DOHH2 (cell line): ENCODE data around the gene KLK1.

Experiments used
- H3F3A ChIP-seq: fragments of 200-600 bp; sonication (generic), shearing (Covaris generic); 2 replicates; pipeline ENCODE4 v1.6.0; 2016; ENCODE audit warnings: antibody characterized with exemption, mild to moderate bottlenecking; ENCODE audit not compliant: control insufficient read depth, insufficient read depth
- H3K27ac ChIP-seq: fragments of 200-600 bp; sonication (generic); 2 replicates; pipeline ENCODE4 v1.5.1; 2014; ENCODE audit warnings: low read depth, mild to moderate bottlenecking, low read length, moderate library complexity
- H3K27me3 ChIP-seq: fragments of 200-600 bp; sonication (generic); 2 replicates; pipeline ENCODE4 v1.6.1; 2014; ENCODE audit warnings: mild to moderate bottlenecking, low read length, mixed read lengths; ENCODE audit not compliant: control insufficient read depth
- H3K36me3 ChIP-seq: fragments of 200-600 bp; sonication (generic); 2 replicates; pipeline ENCODE4 v1.6.1; 2014; ENCODE audit warnings: mild to moderate bottlenecking, low read length, moderate library complexity, mixed read lengths; ENCODE audit not compliant: control insufficient read depth
- H3K4me1 ChIP-seq: fragments of 200-600 bp; sonication (generic); 2 replicates; pipeline ENCODE4 v1.6.1; 2014; ENCODE audit warnings: mild to moderate bottlenecking, low read length, mixed read lengths; ENCODE audit not compliant: control insufficient read depth
- H3K4me2 ChIP-seq: fragments of 200-600 bp; sonication (generic); 2 replicates; pipeline ENCODE4 v1.6.0; 2014; ENCODE audit warnings: mild to moderate bottlenecking, low read length, moderate library complexity
- H3K4me3 ChIP-seq: fragments of 200-600 bp; sonication (generic); 2 replicates; pipeline ENCODE4 v1.5.1; 2014; ENCODE audit warnings: mild to moderate bottlenecking, low read length, mixed read lengths
- H3K79me2 ChIP-seq: fragments of 200-600 bp; sonication (generic); 2 replicates; pipeline ENCODE4 v1.6.1; 2014; ENCODE audit warnings: mild to moderate bottlenecking, low read length, mixed read lengths; ENCODE audit not compliant: control insufficient read depth
- H3K9me2 ChIP-seq: fragments of 200-600 bp; sonication (generic); replicated peaks from 2 replicates; pipeline ENCODE4 v1.6.1; 2014; ENCODE audit warnings: mild to moderate bottlenecking, low read length, mixed read lengths; ENCODE audit not compliant: control insufficient read depth
- H3K9me3 ChIP-seq: fragments of 200-600 bp; sonication (generic); 2 replicates; pipeline ENCODE4 v1.6.1; 2014; ENCODE audit warnings: antibody characterized with exemption, low read length, mixed read lengths; ENCODE audit not compliant: control insufficient read depth, insufficient read depth
- H4K20me1 ChIP-seq: fragments of 200-600 bp; sonication (generic); 2 replicates; pipeline ENCODE4 v1.6.0; 2014; ENCODE audit warnings: low read depth, mild to moderate bottlenecking, antibody characterized with exemption, low read length, moderate library complexity; ENCODE audit not compliant: control insufficient read depth, insufficient read depth
- CTCF ChIP-seq: fragments of 200-600 bp; sonication (generic); IDR thresholded peaks from one replicate; pipeline ENCODE4 v1.5.1; 2014; ENCODE audit warnings: antibody characterized with exemption, mild to moderate bottlenecking, low read depth, low read length; ENCODE audit not compliant: poor library complexity, severe bottlenecking
- EZH2phosphoT487 ChIP-seq: fragments of 200-600 bp; sonication (generic); IDR thresholded peaks from 2 replicates; pipeline ENCODE4 v1.6.1; 2017; ENCODE audit warnings: borderline replicate concordance, mild to moderate bottlenecking, antibody characterized with exemption, low read length, moderate library complexity, mixed read lengths

The KLK1 gene

GRCh38 chr19:50837300-50837699, 13.7 kb upstream of the KLK1 start:
- Histone ChIP-seq H3F3A (no peaks in the 10 kb centered on the region), H3K4me1 (peaks cover 13% of the 10 kb centered on the region), H3K4me3 (no peak overlapping the region), H3K27me3 (peaks cover 23% of the 10 kb centered on the region), H3K4me2 (no peak overlapping the region), H3K27ac (no peak overlapping the region), H3K9me2 (no peaks in the 10 kb centered on the region), H4K20me1 (no peaks in the 10 kb centered on the region), H3K36me3 (no peaks in the 10 kb centered on the region), H3K9me3 (no peaks in the 10 kb centered on the region), H3K79me2 (no peaks in the 10 kb centered on the region)
- TF ChIP-seq CTCF = no peak
- TF ChIP-seq EZH2phosphoT487 = no peak

- H3K36me3 ChIP-seq = no peaks in the 10 kb centered on the region
- no peak overlapping the region for H3K27ac ChIP-seq
- no peaks in the 10 kb centered on the region for H3K9me2 ChIP-seq
- H3F3A ChIP-seq = no peaks in the 10 kb centered on the region
- no peaks in the 10 kb centered on the region for H4K20me1 ChIP-seq
- peak overlapping the region; percentile 71 for H3K4me2 ChIP-seq
- peaks cover 13% of the 10 kb centered on the region for H3K4me1 ChIP-seq
- H3K79me2 ChIP-seq = no peaks in the 10 kb centered on the region
- no peaks in the 10 kb centered on the region for H3K9me3 ChIP-seq
- H3K27me3 ChIP-seq = peaks cover 23% of the 10 kb centered on the region
- TF ChIP-seq CTCF (no peak), EZH2phosphoT487 (no peak)
- no peak overlapping the region for H3K4me3 ChIP-seq
These were observed 13.1 kb upstream of the KLK1 start for GRCh38 chr19:50836543-50837195.

- Histone ChIP-seq H3K9me2 (no peaks in the 10 kb centered on the region), H4K20me1 (no peaks in the 10 kb centered on the region), H3K4me3 (peak overlapping the region; percentile 77), H3K4me2 (peak overlapping the region; percentile 71), H3K36me3 (no peaks in the 10 kb centered on the region), H3K27ac (no peak overlapping the region), H3F3A (no peaks in the 10 kb centered on the region), H3K79me2 (no peaks in the 10 kb centered on the region), H3K27me3 (peaks cover 26% of the 10 kb centered on the region), H3K9me3 (no peaks in the 10 kb centered on the region), H3K4me1 (peaks cover 13% of the 10 kb centered on the region)
- peak; percentile 9 for TF ChIP-seq CTCF
- TF ChIP-seq EZH2phosphoT487 = no peak
These were observed 12.4 kb upstream of the KLK1 start for GRCh38 chr19:50835785-50836542.
